Renal cortical epithelial cell (primary cell): ENCODE measurements around the gene MRPL41. TPM values are rescaled to one million over a fixed set of nuclear protein-coding genes. Genes with fewer than 3 reads are reported as not detected.
A peak's percentile ranks its signal among the peaks of the same experiment; 100 is the strongest.
"Not testable (repeated sequence)": the region's sequence is repeated elsewhere in the genome, so short reads cannot be mapped to it uniquely, and the experiment has no call there.

Source experiments
- DNase-seq: peaks from one replicate; pipeline ENCODE4 v3.0.0-alpha.2; 2011; ENCODE audit warnings: low read depth
- total RNA-seq: library from RNA; depleted of rRNA; stranded (reverse); fragments of >200 nt; gene quantifications from 2 replicates; pipeline ENCODE4 v1.2.3, GENCODE V29; 2014

The MRPL41 gene
- total RNA-seq, 1 donor from 2014 or later, result 18.1 TPM

DNA sequence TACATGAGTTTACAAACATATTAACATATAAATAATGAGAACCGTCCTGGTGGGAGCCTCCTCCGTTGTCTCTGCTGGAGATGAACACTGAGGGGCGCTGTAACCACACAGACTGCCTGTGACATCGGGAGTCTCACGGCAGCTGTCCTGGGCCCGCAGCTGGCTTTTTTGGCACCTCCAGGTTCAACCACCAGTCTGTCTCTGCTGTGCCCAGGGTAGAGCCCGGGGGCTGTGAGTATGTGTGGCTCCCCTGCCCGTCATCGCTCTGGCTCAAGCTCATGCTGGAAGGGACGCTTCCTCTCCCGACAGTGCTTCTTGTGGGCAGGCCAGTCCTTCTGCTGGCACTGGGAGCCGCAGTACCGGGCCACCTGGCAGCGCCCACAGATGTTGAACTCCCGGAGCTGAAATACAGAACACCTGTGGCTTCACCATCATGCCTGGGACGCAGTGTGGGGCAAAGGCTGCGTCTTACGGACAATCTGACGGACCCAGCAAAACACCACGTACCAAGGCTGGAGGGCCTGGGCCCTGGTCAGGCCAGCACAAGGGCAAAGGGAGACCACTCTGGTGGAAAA is 30.7 kb downstream of the MRPL41 start:
- DNase-seq, result no peak

DNA sequence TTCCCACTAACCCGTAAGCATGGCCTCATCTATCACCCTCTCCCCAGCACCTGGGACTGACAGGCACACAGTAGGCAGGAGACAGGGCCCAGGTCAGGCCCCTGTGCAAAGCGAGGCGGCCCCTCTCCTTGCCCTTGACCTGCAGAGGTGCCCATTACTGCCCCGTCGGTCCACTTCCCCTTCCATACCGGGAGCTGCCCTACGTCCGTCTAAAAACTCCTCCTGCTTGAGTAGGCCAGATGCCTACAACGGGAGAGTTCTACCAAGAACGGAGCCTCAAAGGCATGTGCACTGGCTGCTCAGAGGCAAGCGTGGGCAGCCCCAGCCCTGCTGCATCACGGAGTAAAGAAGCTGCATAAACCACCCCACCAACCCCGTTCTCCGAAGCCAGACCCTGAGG is 31.7 kb downstream of the MRPL41 start:
- no peak for DNase-seq

DNA sequence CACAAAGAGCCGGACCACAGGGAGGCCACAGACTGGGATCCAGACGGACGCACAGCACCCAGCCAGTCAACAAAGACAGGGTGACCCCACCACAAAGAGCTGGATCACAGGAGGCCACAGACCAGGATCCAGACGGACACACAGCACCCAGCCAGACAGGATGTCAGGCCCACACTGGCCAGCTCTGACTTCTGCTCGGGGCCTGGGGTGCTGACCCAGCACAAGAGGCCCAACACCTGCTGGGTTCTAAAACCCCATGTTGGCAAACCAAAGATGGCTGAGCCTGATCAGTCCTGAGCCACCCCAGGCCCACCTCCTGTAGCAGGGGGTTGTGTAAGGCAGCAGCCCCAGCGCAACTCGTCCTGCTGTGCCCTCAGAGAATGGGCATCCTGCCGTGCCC is 32.3 kb downstream of the MRPL41 start:
- DNase-seq, result no peak

DNA sequence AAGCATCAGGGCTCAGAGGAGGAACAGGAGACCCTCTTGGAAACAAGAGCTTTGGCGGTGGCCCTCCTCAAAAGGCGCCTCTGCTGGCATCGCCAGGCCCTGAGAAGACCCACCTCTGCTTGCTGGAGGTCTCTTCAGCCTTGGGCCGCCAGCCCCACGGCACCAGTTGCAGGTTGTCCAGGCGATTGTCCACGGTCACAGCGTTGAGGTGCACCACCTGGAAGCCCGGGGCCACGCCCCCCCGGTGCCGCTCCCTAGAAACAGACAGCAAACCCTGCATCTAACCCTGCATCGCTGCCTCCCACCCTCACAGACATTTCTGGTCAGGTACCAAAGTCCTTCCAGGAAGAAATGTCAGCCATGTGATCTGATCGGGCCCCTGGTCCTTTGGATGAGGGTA is 35.2 kb downstream of the MRPL41 start:
- no peak for DNase-seq

DNA sequence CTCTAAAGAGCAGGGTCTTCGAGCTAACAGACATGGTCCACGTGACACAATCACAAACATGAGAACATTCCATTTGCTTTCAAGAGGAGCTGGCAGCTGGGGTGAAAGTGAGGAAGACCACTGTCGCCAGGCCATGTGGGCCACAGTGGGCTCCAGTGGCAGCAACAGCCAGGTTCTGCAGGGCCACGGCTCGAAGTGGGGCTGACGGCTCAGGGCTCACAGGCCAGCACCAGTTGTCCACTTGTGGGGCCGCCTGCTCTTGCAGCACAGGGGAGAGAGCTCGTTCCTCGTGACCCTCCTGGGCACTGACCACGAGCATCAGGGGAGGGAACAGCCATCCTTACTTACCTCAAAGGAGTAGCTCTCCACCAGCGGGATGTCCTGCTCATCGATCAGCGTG is 36.6 kb downstream of the MRPL41 start:
- DNase-seq, result no peak

DNA sequence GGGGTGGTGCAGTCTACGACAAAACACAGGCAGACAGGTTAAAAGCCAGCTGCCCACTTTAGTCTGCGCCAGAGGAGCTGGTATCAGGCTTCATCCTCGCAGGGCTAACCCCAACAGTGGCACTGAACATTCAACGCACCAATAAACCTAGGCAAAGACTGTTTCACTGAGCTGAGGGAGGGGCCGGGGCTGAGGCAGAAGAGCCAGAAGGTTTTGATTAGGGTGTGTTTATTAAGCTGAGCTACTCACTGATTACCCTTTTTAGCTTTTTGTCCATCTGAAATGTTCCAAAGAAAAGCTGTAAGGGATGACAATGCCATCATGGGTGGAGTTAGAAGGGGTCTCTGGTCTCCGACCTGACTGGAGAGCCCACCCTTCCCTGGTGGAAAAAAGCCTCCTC is 37.2 kb downstream of the MRPL41 start:
- no peak for DNase-seq

DNA sequence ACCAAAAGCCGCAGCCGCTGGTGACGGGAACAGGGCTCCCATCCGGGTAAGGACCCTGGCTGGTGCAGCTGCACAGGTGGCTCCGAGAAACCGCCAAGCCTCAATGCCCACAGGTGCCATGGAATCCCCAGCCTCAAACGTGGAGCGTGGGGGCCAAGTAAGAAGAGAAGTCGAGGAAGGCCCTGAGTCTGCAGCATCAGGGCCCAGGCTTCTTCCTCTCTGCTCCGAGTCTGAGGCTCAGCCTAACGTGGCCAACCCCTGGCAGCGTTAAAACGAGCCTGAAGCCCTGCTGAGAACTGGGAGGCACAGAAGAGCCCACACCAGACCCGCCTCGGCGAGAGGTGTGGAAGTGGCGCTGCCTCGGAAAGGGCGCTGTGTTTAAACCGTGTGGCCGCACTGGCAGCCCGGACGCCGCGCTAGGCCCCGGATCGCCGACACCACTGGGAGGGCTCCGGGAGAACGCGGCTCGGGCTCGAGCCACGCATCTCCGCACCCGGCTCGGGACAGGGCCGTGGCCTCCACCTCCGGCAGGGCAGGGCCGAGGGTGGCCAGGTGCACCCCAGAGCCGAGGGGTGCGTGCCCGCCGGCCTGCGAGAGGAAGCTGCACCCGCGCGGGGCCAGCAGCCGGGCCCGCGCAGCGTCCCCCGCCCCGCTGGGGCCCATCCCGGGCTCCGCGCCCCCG is 37.9 kb downstream of the MRPL41 start:
- no peak for DNase-seq

DNA sequence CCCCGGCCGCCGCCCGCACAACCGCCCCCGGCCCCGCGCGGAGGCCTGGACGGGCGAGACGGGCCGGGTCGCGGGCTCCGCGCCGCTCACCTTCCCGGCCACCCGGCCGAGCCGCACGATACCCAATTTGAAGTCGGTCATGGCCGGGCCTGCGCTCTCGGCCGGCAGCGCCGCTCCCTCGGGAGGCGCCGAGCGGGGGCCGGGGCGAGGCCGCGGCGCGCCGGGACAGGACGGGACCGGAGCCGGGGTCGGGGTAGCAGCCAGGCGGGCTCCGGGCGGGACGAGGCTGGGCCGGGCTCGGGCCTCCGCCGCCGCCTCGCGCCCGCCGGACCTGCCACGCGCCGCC is 38.4 kb downstream of the MRPL41 start:
- no peak for DNase-seq

DNA sequence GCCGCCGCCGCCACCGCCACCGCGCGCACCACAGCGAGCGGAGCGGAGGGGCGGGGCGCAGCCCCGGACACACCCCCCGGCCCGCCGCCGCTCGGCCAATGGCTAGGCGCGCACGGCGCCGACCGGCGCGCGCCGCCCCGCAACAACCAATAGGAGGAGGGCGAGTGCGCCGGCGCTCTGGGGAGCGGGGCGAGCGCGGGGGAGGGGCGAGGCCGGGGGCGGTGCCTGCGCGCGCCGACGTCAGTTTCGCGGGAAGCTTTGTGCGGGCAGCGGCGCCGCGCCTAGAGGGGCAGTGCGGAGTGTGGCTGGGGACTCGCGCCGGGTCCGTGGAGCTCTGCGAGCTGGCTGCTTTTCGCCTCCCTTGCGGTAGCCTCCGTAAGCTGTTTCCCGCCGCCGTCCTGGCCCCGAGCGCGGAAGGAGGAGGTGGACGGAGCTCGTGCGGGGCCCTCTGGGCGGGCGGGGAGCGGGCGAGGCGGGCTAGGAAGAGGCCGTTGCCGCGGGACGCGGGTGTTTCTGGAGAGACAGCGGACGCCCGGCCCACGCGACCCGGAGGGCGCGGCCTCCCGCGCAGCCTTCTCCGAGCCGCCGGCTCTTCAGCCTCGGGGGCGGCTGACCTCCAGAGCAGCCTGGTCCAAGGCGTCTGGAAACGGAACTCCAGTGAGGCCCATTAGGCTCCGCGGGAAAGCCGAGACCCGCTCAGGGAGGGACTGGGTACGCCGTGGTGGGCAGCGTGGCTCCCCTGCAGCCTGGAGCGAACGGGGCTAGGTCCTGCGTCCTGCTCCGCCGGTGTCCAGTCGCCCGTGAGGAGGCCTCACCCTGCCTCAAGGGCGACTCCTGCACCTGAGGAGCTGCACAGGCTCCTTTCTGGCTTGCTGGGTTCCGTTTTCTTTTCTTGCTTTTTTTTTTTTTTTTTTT is 39.0 kb downstream of the MRPL41 start, which contains the start of gene ZMYND19:
Gene ZMYND19 (minus strand): TSS at position 44 of the 915 bp plus-strand sequence. CDS start 249 bp downstream, outside the sequence.
- DNase-seq, result peak; percentile 34

DNA sequence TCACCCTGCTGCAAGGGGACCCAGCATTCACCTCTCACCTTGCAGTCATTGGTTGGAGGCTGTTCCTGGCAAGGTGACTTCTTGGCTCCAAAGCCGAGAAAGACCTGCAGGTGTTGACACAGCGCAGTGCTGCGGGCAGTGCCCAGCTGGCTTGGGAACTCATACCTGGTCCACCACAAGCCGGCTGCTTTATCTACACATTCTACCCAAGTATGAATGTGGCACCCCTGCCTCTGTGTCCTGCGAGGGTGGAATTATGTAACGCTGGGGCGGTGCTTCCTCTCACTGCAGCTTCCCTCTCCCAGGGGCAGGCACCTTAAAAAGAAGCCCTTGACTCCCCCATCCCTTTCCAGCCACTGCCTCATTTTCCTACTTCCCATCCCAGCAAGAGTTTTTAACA is 41.1 kb downstream of the MRPL41 start:
- DNase-seq, result no peak

DNA sequence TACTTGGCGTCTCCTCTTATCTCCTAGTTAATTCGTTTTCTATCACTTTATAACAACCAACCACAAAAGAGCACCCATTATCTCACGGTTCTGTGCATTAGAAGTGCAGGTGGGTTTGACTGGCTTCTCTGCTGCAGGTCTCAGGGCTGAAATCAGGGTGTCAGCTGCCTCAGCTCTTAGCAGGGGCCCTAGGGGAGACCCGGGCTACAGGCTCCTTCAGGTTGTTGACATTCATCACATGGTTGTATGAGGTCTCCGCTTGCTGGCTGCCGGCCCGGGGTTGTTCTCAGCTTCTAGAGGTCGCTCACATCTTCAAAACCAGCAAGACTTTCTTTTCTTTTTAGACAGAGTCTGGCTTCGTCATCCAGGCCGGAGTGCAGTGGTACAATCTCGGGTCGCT is 41.5 kb downstream of the MRPL41 start:
- DNase-seq, result no peak

DNA sequence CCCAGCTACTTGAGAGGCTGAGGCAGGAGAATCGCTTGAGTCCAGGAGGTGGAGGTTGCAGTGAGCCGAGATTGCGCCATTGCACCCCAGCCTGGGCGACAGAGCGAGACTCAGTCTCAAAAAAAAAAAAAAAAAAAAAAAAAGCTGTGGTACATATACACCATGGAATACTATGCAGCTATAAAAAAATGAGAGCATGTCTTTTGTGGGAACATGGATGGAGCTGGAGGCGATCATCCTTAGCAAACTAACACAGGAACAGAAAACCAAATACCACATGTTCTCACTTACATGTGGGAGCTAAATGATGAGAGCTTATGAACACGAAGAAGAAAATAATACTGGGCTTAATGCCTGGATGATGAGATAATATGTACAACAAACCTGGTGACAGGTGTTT is 44.9 kb downstream of the MRPL41 start:
- not testable (repeated sequence) for DNase-seq

DNA sequence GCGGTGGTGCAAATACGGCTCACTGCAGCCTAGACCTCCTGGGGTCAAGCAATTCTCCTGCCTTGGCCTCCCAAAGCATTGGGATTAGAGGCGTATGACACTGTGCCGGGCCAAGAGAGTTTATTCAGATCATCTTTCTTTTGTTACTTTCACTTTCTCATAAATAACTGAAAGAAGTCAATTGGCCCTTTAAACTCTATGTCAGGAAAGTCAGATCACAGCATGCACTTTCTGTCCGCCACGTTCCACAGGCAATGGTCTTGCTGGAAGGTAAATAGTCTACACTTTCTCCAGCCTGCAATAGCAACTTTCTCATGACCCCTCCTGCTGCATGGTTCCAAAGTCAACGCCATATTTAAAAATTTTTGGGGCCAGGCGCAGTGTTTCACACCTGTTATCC is 47.3 kb downstream of the MRPL41 start:
- no peak for DNase-seq

Other genes starting within 250 kb of the MRPL41 start
- gene NRARP, start 249.6 kb upstream of the MRPL41 start, total RNA-seq, result 0.55 and 1.0 TPM in 2 replicates
- 11.6 and 12.2 TPM in 2 replicates for gene EXD3, start 128.7 kb upstream of the MRPL41 start, total RNA-seq
- 2.1 and 2.8 TPM in 2 replicates for gene NOXA1, start 128.5 kb upstream of the MRPL41 start, total RNA-seq
- gene ENTPD8, start 110.5 kb upstream of the MRPL41 start, total RNA-seq, result 0.05 and 0.17 TPM in 2 replicates
- gene NSMF, start 92.5 kb upstream of the MRPL41 start, total RNA-seq, result 12.0 and 20.4 TPM in 2 replicates
- gene PNPLA7, start 1.5 kb upstream of the MRPL41 start, total RNA-seq, result 1.2 TPM in 1 of 2 replicates, not detected in the other
- gene DPH7, start 27.0 kb downstream of the MRPL41 start, total RNA-seq, result 15.8 and 29.9 TPM in 2 replicates
- gene ZMYND19, start 38.6 kb downstream of the MRPL41 start, total RNA-seq, result 11.0 and 19.1 TPM in 2 replicates
- 58.6 and 75.0 TPM in 2 replicates for gene ARRDC1, start 53.8 kb downstream of the MRPL41 start, total RNA-seq
- 58.0 and 92.8 TPM in 2 replicates for gene EHMT1, start 67.1 kb downstream of the MRPL41 start, total RNA-seq